Activated CD8-positive, alpha-beta T cell treated with anti-CD3 and anti-CD28 coated beads for 36 hours (primary cell): Measurements from ENCODE around the gene TMEM150A. TPM values are rescaled to one million over a fixed set of nuclear protein-coding genes. Genes with fewer than 3 reads are reported as not detected.

Source experiments
- ATAC-seq: fragments of 200-7000 bp; cut with Tn5 transposase; one replicate; pipeline ENCODE4 v1.10.0; 2021; ENCODE audit warnings: mild to moderate bottlenecking, moderate library complexity
- CTCF ChIA-PET: fragments of 350-600 bp; sonication (Branson Sonifier 250); formaldehyde crosslinking; loops from one replicate; lab custom pipeline; 2021; ENCODE audit warnings: antibody characterized with exemption; lab: Charles Lee
- POLR2A ChIA-PET: fragments of 350-600 bp; sonication (Branson Sonifier 250); formaldehyde crosslinking; loops from one replicate; lab custom pipeline; 2021; ENCODE audit warnings: antibody characterized with exemption; lab: Charles Lee
- DNase-seq: peaks from one replicate; pipeline ENCODE4 v3.0.0-alpha.2; 2020
- H3K27ac Mint-ChIP-seq: one replicate; pipeline ENCODE4 v1.8.0; 2021; ENCODE audit warnings: mild to moderate bottlenecking, mixed read lengths
- H3K27me3 Mint-ChIP-seq: one replicate; pipeline ENCODE4 v1.8.0; 2021; ENCODE audit warnings: mixed read lengths
- H3K36me3 Mint-ChIP-seq: one replicate; pipeline ENCODE4 v1.8.0; 2021; ENCODE audit warnings: low read depth, mixed read lengths
- H3K4me1 Mint-ChIP-seq: one replicate; pipeline ENCODE4 v1.8.0; 2021; ENCODE audit warnings: low read depth, mixed read lengths
- H3K4me3 Mint-ChIP-seq: one replicate; pipeline ENCODE4 v1.8.0; 2021; ENCODE audit warnings: mild to moderate bottlenecking, moderate library complexity, mixed read lengths
- H3K9me3 Mint-ChIP-seq: one replicate; pipeline ENCODE4 v1.8.0; 2021; ENCODE audit warnings: mixed read lengths
- CTCF ChIP-seq: fragments of 200-600 bp; IDR thresholded peaks from one replicate; pipeline ENCODE4 v1.8.0; 2022; ENCODE audit warnings: antibody characterized with exemption, mild to moderate bottlenecking
- intact Hi-C: fragments of 100-400 bp; cut with micrococcal nuclease; formaldehyde crosslinking; loops from one replicate; pipeline ENCODE4 v1.10.0; 2022
- total RNA-seq, 2 experiments: library from RNA; stranded (reverse); gene quantifications; one replicate each; pipeline ENCODE4 v1.2.3, GENCODE V29; 2021

TMEM150A gene
- total RNA-seq, 2 experiments from 2014 or later, result 1.0 to 1.2 TPM

- peaks cover 30% of the 10 kb centered on the region for H3K4me1 Mint-ChIP-seq
- TF ChIP-seq CTCF, result no peak
- H3K36me3 Mint-ChIP-seq, result peaks cover 21% of the 10 kb centered on the region
- peak overlapping the region; percentile 96 for H3K4me3 Mint-ChIP-seq
- CTCF ChIA-PET, result interaction anchor here (0.7 to 2.3 kb wide), 8 partner anchors 9 to 160 kb away, joined by 3 to 8 read pairs (median 4); partner anchors contain the start of genes RNF181 and SH2D6
- peak; percentile 41 for ATAC-seq
- intact Hi-C loops, result no loop called here
- POLR2A ChIA-PET, result interaction anchor here (0.5 to 3.0 kb wide), 20 partner anchors 12 to 224 kb away, joined by 3 to 12 read pairs (median 4); partner anchors contain the start of genes C2orf68, ELMOD3, GGCX and MAT2A
- H3K27ac Mint-ChIP-seq, result peak overlapping the region; percentile 90
- no peaks in the 10 kb centered on the region for H3K9me3 Mint-ChIP-seq
- no peaks in the 10 kb centered on the region for H3K27me3 Mint-ChIP-seq
- peak; percentile 54 for DNase-seq
Observed at GRCh38 chr2:85578243-85579180, 24.0 kb downstream of the TMEM150A start.

- H3K27ac Mint-ChIP-seq, result peak within 1 kb of the TSS; percentile 90
- peak; percentile 78 for DNase-seq
Observed at GRCh38 chr2:85577386-85578242, 24.9 kb downstream of the TMEM150A start, which contains the start of gene VAMP8. Gene VAMP8 (plus strand): TSS chr2:85577586. CDS start chr2:85577647, 61 bp downstream.

GRCh38 chr2:85577063-85577385, 25.5 kb downstream of the TMEM150A start:
- intact Hi-C loops, result no loop called here
- ChIA-PET POLR2A (interaction anchor here (0.6 to 3.0 kb wide), 10 partner anchors 10 to 158 kb away, joined by 3 to 12 read pairs (median 6); partner anchors contain the start of genes C2orf68, GGCX, MAT2A and RNF181), CTCF (interaction anchor here (0.7 to 2.3 kb wide), 5 partner anchors 10 to 51 kb away, joined by 3 to 8 read pairs (median 3); partner anchors contain the start of gene RNF181)
- Mint-ChIP-seq H3K27me3 (no peaks in the 10 kb centered on the region), H3K27ac (peak overlapping the region; percentile 90), H3K4me1 (peaks cover 19% of the 10 kb centered on the region), H3K9me3 (no peaks in the 10 kb centered on the region), H3K4me3 (peak overlapping the region; percentile 96), H3K36me3 (peaks cover 15% of the 10 kb centered on the region)
- ATAC-seq (no peak), DNase-seq (no peak)
- TF ChIP-seq CTCF, result no peak

More at GRCh38 chr2:85577386-85578242, 24.9 kb downstream of the TMEM150A start, which contains the start of gene VAMP8:
- H3K9me3 Mint-ChIP-seq, result no peaks in the 10 kb centered on the region
- ChIA-PET POLR2A (interaction anchor here (0.6 to 3.0 kb wide), 15 partner anchors 9 to 159 kb away, joined by 3 to 12 read pairs (median 5); partner anchors contain the start of genes C2orf68, GGCX, MAT2A and RNF181), CTCF (interaction anchor here (0.7 to 2.3 kb wide), 7 partner anchors 11 to 159 kb away, joined by 3 to 8 read pairs (median 3); partner anchors contain the start of genes RNF181 and SH2D6)
- intact Hi-C loops, result no loop called here
- no peak for TF ChIP-seq CTCF
- peaks cover 18% of the 10 kb centered on the region for H3K36me3 Mint-ChIP-seq
- peak within 1 kb of the TSS; percentile 96 for H3K4me3 Mint-ChIP-seq
- ATAC-seq, result peak; percentile 76
- peaks cover 22% of the 10 kb centered on the region for H3K4me1 Mint-ChIP-seq
- no peaks in the 10 kb centered on the region for H3K27me3 Mint-ChIP-seq

- no peaks in the 10 kb centered on the region for H3K9me3 Mint-ChIP-seq
- ATAC-seq (no peak), DNase-seq (no peak)
- peaks cover 8% of the 10 kb centered on the region for H3K36me3 Mint-ChIP-seq
- no peak overlapping the region for H3K4me3 Mint-ChIP-seq
- TF ChIP-seq CTCF, result no peak
- POLR2A ChIA-PET, result interaction anchor here (1.2 to 1.7 kb wide), 3 partner anchors 30 to 137 kb away, joined by 3 to 4 read pairs (median 3); no protein-coding TSS in a partner anchor
- no peak overlapping the region for H3K27ac Mint-ChIP-seq
- intact Hi-C loops, result no loop called here
- H3K27me3 Mint-ChIP-seq, result no peaks in the 10 kb centered on the region
- CTCF ChIA-PET, result no interaction called here
- peaks cover 19% of the 10 kb centered on the region for H3K4me1 Mint-ChIP-seq
Observed at GRCh38 chr2:85575739-85576138, 26.8 kb downstream of the TMEM150A start.
